HepG2 (cell line): ENCODE measurements around the gene CACNG5.

ENCODE experiments used
- CTCF ChIP-seq: sonication (generic); formaldehyde crosslinking; IDR thresholded peaks from 2 replicates; pipeline ENCODE4 v1.5.0; 2020; ENCODE audit warnings: mild to moderate bottlenecking, missing genetic modification reagents, moderate library complexity
- MEF2D ChIP-seq: sonication (generic); formaldehyde crosslinking; IDR thresholded peaks from 2 replicates; pipeline ENCODE4 v1.5.1; 2020; ENCODE audit warnings: mild to moderate bottlenecking, missing genetic modification reagents
- SMARCC2 ChIP-seq: fragments of 450-650 bp; IDR thresholded peaks from 2 replicates; pipeline ENCODE4 v1.6.1; 2017; ENCODE audit warnings: antibody characterized with exemption, mild to moderate bottlenecking
- TFDP2 ChIP-seq: sonication (generic); formaldehyde crosslinking; IDR thresholded peaks from 2 replicates; pipeline ENCODE4 v1.4.0; 2020; ENCODE audit warnings: missing genetic modification reagents
- ZBTB33 ChIP-seq: sonication (generic); formaldehyde crosslinking; IDR thresholded peaks from 2 replicates; pipeline ENCODE4 v1.4.0; 2020; ENCODE audit warnings: missing genetic modification reagents
- ZNF512B ChIP-seq: sonication (generic); formaldehyde crosslinking; IDR thresholded peaks from 2 replicates; pipeline ENCODE4 v1.5.1; 2020; ENCODE audit warnings: missing genetic modification reagents, mild to moderate bottlenecking, borderline replicate concordance
- ZNF615 ChIP-seq: sonication (generic); formaldehyde crosslinking; IDR thresholded peaks from 2 replicates; pipeline ENCODE4 v1.5.0; 2020; ENCODE audit warnings: mild to moderate bottlenecking, missing genetic modification reagents, borderline replicate concordance

GRCh38 chr17:66873962-66874361, 39.0 kb downstream of the CACNG5 start:
- TF ChIP-seq TFDP2 (no peak), ZNF512B (CRISPR knock-in tag) (no peak), ZNF615 (no peak), CTCF (no peak), ZBTB33 (CRISPR knock-in tag) (no peak), MEF2D (CRISPR knock-in tag) (no peak), SMARCC2 (no peak)
